Adrenal gland (tissue), 5 donors: ENCODE measurements around the gene REXO1.

ENCODE experiments used
- POLR2A ChIP-seq, 2 donors: fragments of 450-650 bp; IDR thresholded peaks; one replicate each; pipeline ENCODE4 v1.6.1; 2017; ENCODE audit warnings: antibody characterized with exemption in 2 of 2, mild to moderate bottlenecking in 2 of 2, moderate library complexity in 1 of 2
- TF ChIP-seq, protein P1 (sequence below), 6 experiments: fragments of 450-650 bp in 4 of 6; fragments of 200-600 bp in 2 of 6; sonication (generic) in 1 of 6; IDR thresholded peaks; 1 replicate in 5 of 6; 2 replicates in 1 of 6; pipeline versions ENCODE4 v1.5.1 to v1.8.0; 2016 to 2021; ENCODE audit warnings: antibody characterized with exemption in 6 of 6, mild to moderate bottlenecking in 2 of 6, moderate library complexity in 1 of 6
- donor health status: DM: no; HTN: no; CAD: no.

DNA sequence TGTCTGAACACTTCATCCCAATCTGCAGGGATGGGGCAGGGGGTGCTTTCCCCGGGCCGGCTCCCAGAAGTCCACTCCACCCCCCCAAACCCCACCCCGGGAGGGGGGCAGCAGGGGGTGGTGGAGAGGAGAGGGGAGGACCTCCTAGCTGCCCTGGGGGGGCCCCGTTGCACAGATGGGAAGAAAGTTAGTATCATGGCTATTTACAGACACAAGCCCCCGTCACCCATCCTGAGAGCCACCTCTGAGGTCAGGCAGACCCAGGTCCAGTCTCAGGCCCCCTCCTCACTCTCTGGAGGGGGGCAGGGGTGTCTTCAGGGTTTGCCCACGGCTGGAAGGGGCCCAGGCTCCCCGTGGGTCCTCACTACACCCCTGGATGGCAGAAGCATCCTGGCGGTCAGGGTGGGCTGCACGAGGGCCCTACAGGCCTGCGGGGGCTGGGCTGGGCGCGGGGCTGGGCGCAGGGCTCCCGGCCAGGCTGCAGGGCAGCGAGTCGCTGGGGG is 5.8 kb upstream of the REXO1 start:
- TF ChIP-seq, protein P1, sequence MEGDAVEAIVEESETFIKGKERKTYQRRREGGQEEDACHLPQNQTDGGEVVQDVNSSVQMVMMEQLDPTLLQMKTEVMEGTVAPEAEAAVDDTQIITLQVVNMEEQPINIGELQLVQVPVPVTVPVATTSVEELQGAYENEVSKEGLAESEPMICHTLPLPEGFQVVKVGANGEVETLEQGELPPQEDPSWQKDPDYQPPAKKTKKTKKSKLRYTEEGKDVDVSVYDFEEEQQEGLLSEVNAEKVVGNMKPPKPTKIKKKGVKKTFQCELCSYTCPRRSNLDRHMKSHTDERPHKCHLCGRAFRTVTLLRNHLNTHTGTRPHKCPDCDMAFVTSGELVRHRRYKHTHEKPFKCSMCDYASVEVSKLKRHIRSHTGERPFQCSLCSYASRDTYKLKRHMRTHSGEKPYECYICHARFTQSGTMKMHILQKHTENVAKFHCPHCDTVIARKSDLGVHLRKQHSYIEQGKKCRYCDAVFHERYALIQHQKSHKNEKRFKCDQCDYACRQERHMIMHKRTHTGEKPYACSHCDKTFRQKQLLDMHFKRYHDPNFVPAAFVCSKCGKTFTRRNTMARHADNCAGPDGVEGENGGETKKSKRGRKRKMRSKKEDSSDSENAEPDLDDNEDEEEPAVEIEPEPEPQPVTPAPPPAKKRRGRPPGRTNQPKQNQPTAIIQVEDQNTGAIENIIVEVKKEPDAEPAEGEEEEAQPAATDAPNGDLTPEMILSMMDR (IDR thresholded peaks at IDR 0.05): no peak
- no peak for TF ChIP-seq POLR2A (IDR thresholded peaks at IDR 0.05)
